Measurements from ENCODE around the gene DLGAP1. TPM values are rescaled to one million over a fixed set of nuclear protein-coding genes. Genes with fewer than 3 reads are reported as not detected.

Gene DLGAP1
- total RNA-seq, 1 experiment from 2014 or later: 23.2 TPM

- Mint-ChIP-seq H3K4me3 (no peak overlapping the region), H3K4me1 (peaks cover 5 to 7% of the 10 kb centered on the region in 2 experiments; a peak in 2 of 4 replicates), H3K36me3 (ENCODE audit: insufficient read depth in 1 of 3, low read depth in 3 of 3) (no peaks in the 10 kb centered on the region; a peak in 2 of 7 replicates), H3K27me3 (ENCODE audit: low read depth) (no peaks in the 10 kb centered on the region), H3K27ac (no peak overlapping the region), H3K9me3 (no peaks in the 10 kb centered on the region)
- Histone ChIP-seq H3K56ac (ENCODE audit: insufficient read length, low read depth, low read length) (no peak overlapping the region), H3K4me2 (ENCODE audit: insufficient read depth, insufficient read length, low read length) (no peak overlapping the region), H4K5ac (ENCODE audit: insufficient read length, low read depth, low read length) (no peak overlapping the region), H3K27me3 (ENCODE audit: insufficient read depth, low read length) (no peaks in the 10 kb centered on the region), H3K14ac (ENCODE audit: insufficient read depth, low read length) (no peak overlapping the region), H4K91ac (ENCODE audit: insufficient read length, low read depth, low read length) (no peak overlapping the region), H2BK20ac (ENCODE audit: low read depth, low read length, poor library complexity, severe bottlenecking) (no peak overlapping the region), H2BK120ac (ENCODE audit: low read depth, low read length, poor library complexity, severe bottlenecking) (no peak overlapping the region), H3K27ac (ENCODE audit: insufficient read length, low read depth, low read length) (no peak overlapping the region), H4K8ac (replicated peaks; ENCODE audit: insufficient read length, low read depth, low read length) (no peak overlapping the region), H2BK12ac (ENCODE audit: insufficient read length, low read depth, low read length) (no peak overlapping the region), H3K18ac (ENCODE audit: insufficient read length, low read depth, low read length) (no peak overlapping the region), H2BK5ac (ENCODE audit: insufficient read length, low read length) (no peak overlapping the region), H3K23ac (ENCODE audit: insufficient read length, low read depth, low read length) (no peak overlapping the region), H3K4ac (ENCODE audit: low read depth, low read length) (no peak overlapping the region), H3K79me2 (ENCODE audit: insufficient read depth, low read length) (no peaks in the 10 kb centered on the region), H2BK15ac (ENCODE audit: low read depth, low read length) (no peak overlapping the region), H3K23me2 (ENCODE audit: insufficient read length, low read depth, low read length, poor library complexity, severe bottlenecking) (no peaks in the 10 kb centered on the region), H3K9ac (ENCODE audit: extremely low read depth, insufficient read length, low read length) (no peak overlapping the region), H3T11ph (ENCODE audit: low read length) (no peak overlapping the region), H2AFZ (ENCODE audit: low read length) (no peak overlapping the region), H3K4me1 (ENCODE audit: insufficient read depth, low read length) (peaks cover 4% of the 10 kb centered on the region; the same call in 1 of the 2 replicates), H3K79me1 (ENCODE audit: insufficient read depth, low read depth, low read length, poor library complexity, severe bottlenecking) (no peaks in the 10 kb centered on the region), H3K9me3 (ENCODE audit: control insufficient read depth, low read depth, low read length) (no peaks in the 10 kb centered on the region), H2AK5ac (ENCODE audit: insufficient read length, low read length) (no peak overlapping the region), H4K20me1 (ENCODE audit: control insufficient read depth, insufficient read depth, insufficient read length) (no peaks in the 10 kb centered on the region)
- no peak for DNase-seq
- no peak for TF ChIP-seq CTCF (conservative IDR thresholded peaks at IDR 0.05)
- no CpG with 5 or more reads among the region's 2 CpGs for WGBS (ENCODE audit: extremely low coverage, insufficient read length, low lambda C conversion rate)
These were observed 540.1 kb downstream of the DLGAP1 start for GRCh38 chr18:3914833-3915610.
